GM12878 (cell line): ENCODE data around the gene HUWE1. TPM values are rescaled to one million over a fixed set of nuclear protein-coding genes. Genes with fewer than 3 reads are reported as not detected.

Experiments used
- ATAC-seq: fragments of 200-7000 bp; cut with Tn5 transposase; 3 replicates; pipeline ENCODE4 v1.9.1; 2020; ENCODE audit warnings: mild to moderate bottlenecking, moderate library complexity
- BruUV-seq: library from RNA; stranded (reverse); fragments of 400-500 nt; replicated peaks from 2 replicates; lab custom pipeline; 2021; lab: Mats Ljungman, UMichigan
- CTCF ChIA-PET: fragments of 300-600 bp; sonication (Branson Sonifier 250); formaldehyde crosslinking; extraction: SDS; loops from one replicate; lab custom pipeline; 2021; ENCODE audit warnings: inconsistent platforms; lab: Yijun Ruan, JAX
- POLR2A ChIA-PET: fragments of 350-600 bp; formaldehyde crosslinking; extraction: SDS; loops from one replicate; lab custom pipeline; 2021; ENCODE audit warnings: inconsistent platforms; lab: Charles Lee
- RAD21 ChIA-PET: fragments of 300-600 bp; sonication (Branson Sonifier 250); formaldehyde crosslinking; loops from one replicate; lab custom pipeline; 2023; ENCODE audit warnings: antibody characterized with exemption; ENCODE audit not compliant: unreplicated experiment; lab: Charles Lee
- SMC1A ChIA-PET: fragments of 300-600 bp; sonication (Branson Sonifier 250); formaldehyde crosslinking; loops from one replicate; lab custom pipeline; 2023; ENCODE audit not compliant: unreplicated experiment, uncharacterized antibody; lab: Charles Lee
- DNase-seq: peaks from one replicate; pipeline ENCODE4 v3.0.0-alpha.2; 2011; ENCODE audit warnings: low read depth, low spot score
- FAIRE-seq: peaks from 3 replicates; lab custom pipeline; 2011; peaks lifted over from hg19 to GRCh38; lab: Jason Lieb, UNC
- H2AFZ ChIP-seq: 2 replicates; pipeline ENCODE4 v1.6.0; 2011; ENCODE audit warnings: low read depth, low read length, control low read depth; ENCODE audit not compliant: control insufficient read depth
- H3K27ac ChIP-seq: 2 replicates; pipeline ENCODE4 v1.5.1; 2011; ENCODE audit warnings: control low read depth; ENCODE audit not compliant: control insufficient read depth, insufficient read depth
- H3K27me3 ChIP-seq, 2 experiments: replicated peaks in 1 of 2; 2 replicates each; pipeline versions ENCODE4 v1.6.0 to v1.6.1; 2011; ENCODE audit warnings: low read length in 1 of 2; ENCODE audit not compliant: control insufficient read depth in 2 of 2, insufficient read depth in 2 of 2
- H3K36me3 ChIP-seq, 2 experiments: 2 replicates each; pipeline ENCODE4 v1.5.1; 2011; ENCODE audit warnings: low read length in 1 of 2; ENCODE audit not compliant: control insufficient read depth in 2 of 2, insufficient read depth in 2 of 2
- H3K4me1 ChIP-seq: 2 replicates; pipeline ENCODE4 v1.6.1; 2011; ENCODE audit warnings: mild to moderate bottlenecking, low read length, moderate library complexity, mixed read lengths; ENCODE audit not compliant: control insufficient read depth, insufficient read depth
- H3K4me2 ChIP-seq: 2 replicates; pipeline ENCODE4 v1.6.0; 2011; ENCODE audit warnings: control low read depth; ENCODE audit not compliant: control insufficient read depth, insufficient read depth
- H3K4me3 ChIP-seq: fragments of 200-600 bp; sonication (generic); 2 replicates; pipeline ENCODE4 v1.5.1; 2016
- H3K79me2 ChIP-seq: 2 replicates; pipeline ENCODE4 v1.6.0; 2011; ENCODE audit warnings: low read length; ENCODE audit not compliant: control insufficient read depth, insufficient read depth
- H3K9ac ChIP-seq: 2 replicates; pipeline ENCODE4 v1.8.0; 2011; ENCODE audit warnings: low read length, control low read depth, mixed read lengths; ENCODE audit not compliant: control insufficient read depth, insufficient read depth
- H3K9me3 ChIP-seq: replicated peaks from 3 replicates; pipeline ENCODE4 v1.5.1; 2011; ENCODE audit warnings: mild to moderate bottlenecking, low read length; ENCODE audit not compliant: control insufficient read depth, insufficient read depth
- H4K20me1 ChIP-seq: 2 replicates; pipeline ENCODE4 v1.6.0; 2011; ENCODE audit not compliant: control insufficient read depth, insufficient read depth
- BCL3 ChIP-seq: IDR thresholded peaks from 2 replicates; pipeline ENCODE4 v1.6.1; 2011; ENCODE audit warnings: borderline replicate concordance, low read depth, mild to moderate bottlenecking, moderate library complexity, low read length; ENCODE audit not compliant: insufficient read depth, poor library complexity, severe bottlenecking
- CHD1 ChIP-seq: IDR thresholded peaks from 2 replicates; pipeline ENCODE4 v1.6.1; 2012; ENCODE audit warnings: low read depth, low read length, improper control_type of control experiment
- NFXL1 ChIP-seq: fragments of 450-650 bp; IDR thresholded peaks from 2 replicates; pipeline ENCODE4 v1.6.1; 2017; ENCODE audit warnings: antibody characterized with exemption, mild to moderate bottlenecking, borderline replicate concordance
- PAX8 ChIP-seq: fragments of 450-650 bp; IDR thresholded peaks from 2 replicates; pipeline ENCODE4 v1.6.1; 2017; ENCODE audit warnings: mild to moderate bottlenecking, moderate library complexity
- WGBS: methylation state at CpG from one replicate; pipeline ENCODE4 v1.1.6; 2016; ENCODE audit warnings: low lambda C conversion rate; ENCODE audit not compliant: insufficient replicate concordance, insufficient coverage; ENCODE audit errors: missing lambda C conversion rate; 5-methylcytosine and 5-hydroxymethylcytosine counted together
- in situ Hi-C: fragments of 300-500 bp; cut with MboI; formaldehyde crosslinking; loops from 9 replicates; pipeline ENCODE4 v1.14.3; 2018; ENCODE audit warnings: mixed read lengths
- intact Hi-C: fragments of 100-400 bp; cut with micrococcal nuclease; formaldehyde crosslinking; loops from one replicate; pipeline ENCODE4 v1.14.2; 2022; ENCODE audit not compliant: unreplicated experiment
- polyA plus RNA-seq, 11 experiments: library from polyadenylated mRNA; depleted of rRNA in 4 of 11; unstranded in 6 of 11; stranded (reverse) in 5 of 11; fragments of >200 nt; fragmentation: Nextera tagmentation in 4 of 11; fragmentation: Illumina TruSeq in 1 of 11; extraction: Ambion mirVana in 4 of 11; extraction: Trizol in 1 of 11; gene quantifications; 1 replicate in 1 of 11; 2 replicates in 10 of 11; pipeline versions ENCODE4 v1.2.1 to v1.2.3, GENCODE V29; 2011 to 2016; ENCODE audit warnings: inconsistent platforms in 2 of 11, missing spikeins in 2 of 11, low read depth in 1 of 11
- total RNA-seq, 4 experiments: library from RNA; depleted of rRNA in 3 of 4; stranded (reverse); fragments of >200 nt in 3 of 4; fragmentation: Illumina TruSeq in 1 of 4; extraction: Trizol in 1 of 4; gene quantifications; 2 replicates each; pipeline versions ENCODE4 v1.2.1 to v1.2.3, GENCODE V29; 2013 to 2021

HUWE1 gene
- total and polyA plus RNA-seq, 10 of the 15 experiments (the other 5 are each of a cell fraction or from before 2014, with no cell fraction given) = 35.9 to 280 (median 100) TPM

GRCh38 chrX:53660004-53660403, 26.5 kb downstream of the HUWE1 start:
- H3K4me1 ChIP-seq = no peaks in the 10 kb centered on the region
- SMC1A ChIA-PET = interaction anchor here (0.6 to 1.5 kb wide), 3 partner anchors 11 to 85 kb away, joined by 3 read pairs; no protein-coding TSS in a partner anchor
- CTCF ChIA-PET = no interaction called here
- no peak for FAIRE-seq
- no peak overlapping the region for H3K4me2 ChIP-seq
- H3K9me3 ChIP-seq = no peaks in the 10 kb centered on the region
- WGBS = 59% methylated on average over 3 of the region's 3 CpGs
- TF ChIP-seq BCL3 (no peak), PAX8 (no peak), CHD1 (no peak)
- BruUV-seq = no TSS peak
- no peak overlapping the region for H3K9ac ChIP-seq
- POLR2A ChIA-PET = no interaction called here
- ATAC-seq = no peak; the same call in 2 of the 3 replicates
- no peak overlapping the region for H3K4me3 ChIP-seq
- intact Hi-C loops (no loop called here), in situ Hi-C loops (no loop called here)
- no peak overlapping the region for H2AFZ ChIP-seq
- RAD21 ChIA-PET = no interaction called here
- no peaks in the 10 kb centered on the region for H3K27me3 ChIP-seq
- no peak overlapping the region for H3K27ac ChIP-seq
- no peaks in the 10 kb centered on the region; the same call in 1 of the 2 replicates for H4K20me1 ChIP-seq
- peaks cover 0 to 3% of the 10 kb centered on the region in 2 experiments; a peak in 2 of 4 replicates for H3K36me3 ChIP-seq
- H3K79me2 ChIP-seq = peaks cover 38% of the 10 kb centered on the region
- no peak for DNase-seq

GRCh38 chrX:53659039-53659438, 27.5 kb downstream of the HUWE1 start:
- in situ Hi-C loops (no loop called here), intact Hi-C loops (no loop called here)
- Histone ChIP-seq H3K27ac (no peak overlapping the region), H3K79me2 (peaks cover 35% of the 10 kb centered on the region), H3K9me3 (no peaks in the 10 kb centered on the region), H3K4me1 (no peaks in the 10 kb centered on the region), H3K9ac (no peak overlapping the region), H3K4me3 (no peak overlapping the region), H4K20me1 (no peaks in the 10 kb centered on the region; the same call in 1 of the 2 replicates), H3K36me3 (peaks cover 0 to 3% of the 10 kb centered on the region in 2 experiments; a peak in 2 of 4 replicates), H3K4me2 (no peak overlapping the region), H3K27me3 (no peaks in the 10 kb centered on the region), H2AFZ (no peak overlapping the region)
- TF ChIP-seq NFXL1 = no peak
- ChIA-PET POLR2A (no interaction called here), CTCF (no interaction called here), SMC1A (no interaction called here), RAD21 (no interaction called here)
- FAIRE-seq (no peak), ATAC-seq (no peak), DNase-seq (no peak)
- no TSS peak for BruUV-seq
- WGBS = 69% methylated on average over 1 of the region's 1 CpG
